ENCODE data around the gene ERGIC1. TPM values are rescaled to one million over a fixed set of nuclear protein-coding genes. Genes with fewer than 3 reads are reported as not detected.

The ERGIC1 gene
- total and polyA plus RNA-seq, 10 of the 15 experiments (the other 5 are each of a cell fraction or from before 2014, with no cell fraction given), result 8.8 to 104 (median 76.3) TPM

GRCh38 chr5:172971482-172971881, 137.4 kb downstream of the ERGIC1 start:
- in situ Hi-C loops (cut with MboI), result no loop called here
- ChIA-PET POLR2A (no interaction called here), RAD21 (ENCODE audit: unreplicated experiment) (no interaction called here), CTCF (interaction anchor here (0.5 kb wide), 1 partner anchor 89 kb away, joined by 4 read pairs; no protein-coding TSS in a partner anchor), SMC1A (ENCODE audit: uncharacterized antibody, unreplicated experiment) (no interaction called here)
- Histone ChIP-seq H3K9ac (ENCODE audit: control insufficient read depth, insufficient read depth, low read length) (no peak overlapping the region), H4K20me1 (ENCODE audit: control insufficient read depth, insufficient read depth) (no peaks in the 10 kb centered on the region), H3K27ac (ENCODE audit: control insufficient read depth, insufficient read depth) (no peak overlapping the region), H3K27me3 (replicated peaks in 1 of 2; ENCODE audit: control insufficient read depth in 2 of 2, insufficient read depth in 2 of 2, low read length in 1 of 2) (no peaks in the 10 kb centered on the region), H3K79me2 (ENCODE audit: control insufficient read depth, insufficient read depth, low read length) (no peaks in the 10 kb centered on the region), H3K9me3 (replicated peaks; ENCODE audit: control insufficient read depth, insufficient read depth, low read length) (no peaks in the 10 kb centered on the region), H3K36me3 (ENCODE audit: control insufficient read depth in 2 of 2, insufficient read depth in 2 of 2, low read length in 1 of 2) (no peaks in the 10 kb centered on the region), H3K4me1 (ENCODE audit: control insufficient read depth, insufficient read depth, low read length) (no peaks in the 10 kb centered on the region), H3K4me3 (no peak overlapping the region), H2AFZ (ENCODE audit: control insufficient read depth, low read depth, low read length) (no peak overlapping the region), H3K4me2 (ENCODE audit: control insufficient read depth, insufficient read depth) (no peak overlapping the region)
- intact Hi-C loops (cut with micrococcal nuclease; ENCODE audit: unreplicated experiment), result no loop called here
- BruUV-seq (replicated peaks), result no TSS peak
- ATAC-seq (no peak), DNase-seq (ENCODE audit: low read depth, low spot score) (no peak), FAIRE-seq (no peak)
- no peak for TF ChIP-seq JUND (IDR thresholded peaks at IDR 0.05; ENCODE audit: low read depth, low read length)
- TF ChIP-seq TARDBP (IDR thresholded peaks at IDR 0.05; ENCODE audit: borderline replicate concordance), result no peak
- no peak for TF ChIP-seq HSF1 (IDR thresholded peaks at IDR 0.05; ENCODE audit: low read depth, low read length)
- no peak for TF ChIP-seq ETV6 (conservative IDR thresholded peaks at IDR 0.05 in 1 of 2, IDR thresholded peaks at IDR 0.05 in 1 of 2; ENCODE audit: borderline replicate concordance in 1 of 2, low read depth in 1 of 2)
- no peak for TF ChIP-seq MEF2B (IDR thresholded peaks at IDR 0.05; ENCODE audit: partially characterized antibody, poor library complexity, severe bottlenecking)
- TF ChIP-seq GABPA (IDR thresholded peaks at IDR 0.05; ENCODE audit: low read depth), result no peak
- TF ChIP-seq CBX3 (IDR thresholded peaks at IDR 0.05; ENCODE audit: borderline replicate concordance, low read depth), result no peak
- no peak for TF ChIP-seq RCOR1 (conservative IDR thresholded peaks at IDR 0.05; ENCODE audit: low read depth, low read length)
- TF ChIP-seq ASH2L (IDR thresholded peaks at IDR 0.05; ENCODE audit: borderline replicate concordance, low read depth), result no peak
- TF ChIP-seq ZBTB33 (IDR thresholded peaks at IDR 0.05), result no peak
- no peak for TF ChIP-seq YY1 (IDR thresholded peaks at IDR 0.05; ENCODE audit: low read depth, low read length)
- no peak for TF ChIP-seq SMAD1 (IDR thresholded peaks at IDR 0.05; ENCODE audit: low read depth, partially characterized antibody)
- TF ChIP-seq MAX (IDR thresholded peaks at IDR 0.05; ENCODE audit: low read depth, low read length), result no peak
- TF ChIP-seq BMI1 (IDR thresholded peaks at IDR 0.05; ENCODE audit: borderline replicate concordance), result no peak
- no peak for TF ChIP-seq SIX5 (IDR thresholded peaks at IDR 0.05; ENCODE audit: low read depth, low read length, severe bottlenecking)
- TF ChIP-seq LARP7 (IDR thresholded peaks at IDR 0.05), result no peak
- TF ChIP-seq IRF4 (IDR thresholded peaks at IDR 0.05; ENCODE audit: low read depth, low read length), result no peak
- no peak for TF ChIP-seq ESRRA (IDR thresholded peaks at IDR 0.05; ENCODE audit: low read length)
- no peak for TF ChIP-seq POU2F2 (IDR thresholded peaks at IDR 0.05; ENCODE audit: borderline replicate concordance, low read depth, low read length)
- 75% methylated on average over 3 of the region's 3 CpGs for WGBS (ENCODE audit: insufficient coverage, insufficient replicate concordance, low lambda C conversion rate, missing lambda C conversion rate)
